GM23248 (cell line): ENCODE results near the gene OR4D11. TPM values are rescaled to one million over a fixed set of nuclear protein-coding genes. Genes with fewer than 3 reads are reported as not detected.

Experiments
- DNase-seq: peaks from one replicate; pipeline ENCODE4 v3.0.0-alpha.2; 2015
- H2AFZ ChIP-seq: fragments of 200-600 bp; sonication (generic); 2 replicates; pipeline ENCODE4 v1.6.1; 2016; ENCODE audit warnings: antibody characterized with exemption
- H3F3A ChIP-seq: fragments of 200-600 bp; sonication (generic); 2 replicates; pipeline ENCODE4 v1.6.1; 2016; ENCODE audit warnings: mild to moderate bottlenecking, antibody characterized with exemption, mixed run types; ENCODE audit not compliant: insufficient read depth
- H3K27ac ChIP-seq: fragments of 200-600 bp; sonication (generic); 2 replicates; pipeline ENCODE4 v1.5.1; 2016; ENCODE audit warnings: mild to moderate bottlenecking
- H3K27me3 ChIP-seq: fragments of 200-600 bp; sonication (generic); replicated peaks from 2 replicates; pipeline ENCODE4 v1.6.1; 2016; ENCODE audit warnings: mild to moderate bottlenecking; ENCODE audit not compliant: insufficient read depth
- H3K36me3 ChIP-seq: fragments of 200-600 bp; sonication (generic); 2 replicates; pipeline ENCODE4 v1.6.1; 2016; ENCODE audit warnings: low read depth, mild to moderate bottlenecking
- H3K4me1 ChIP-seq: fragments of 200-600 bp; sonication (generic); 2 replicates; pipeline ENCODE4 v1.6.1; 2016; ENCODE audit warnings: mild to moderate bottlenecking; ENCODE audit not compliant: insufficient read depth
- H3K4me2 ChIP-seq: fragments of 200-600 bp; sonication (generic); one replicate; pipeline ENCODE4 v1.6.1; 2016; ENCODE audit warnings: mild to moderate bottlenecking; ENCODE audit not compliant: unreplicated experiment
- H3K4me3 ChIP-seq: fragments of 200-600 bp; sonication (generic); 2 replicates; pipeline ENCODE4 v1.5.1; 2016; ENCODE audit warnings: mild to moderate bottlenecking
- H3K79me2 ChIP-seq: fragments of 200-600 bp; sonication (generic); 2 replicates; pipeline ENCODE4 v1.6.1; 2016; ENCODE audit warnings: mild to moderate bottlenecking; ENCODE audit not compliant: insufficient read depth
- H3K9ac ChIP-seq: fragments of 200-600 bp; sonication (generic); 2 replicates; pipeline ENCODE4 v1.6.1; 2016; ENCODE audit warnings: mild to moderate bottlenecking
- H3K9me2 ChIP-seq: fragments of 200-600 bp; sonication (generic); 2 replicates; pipeline ENCODE4 v1.6.1; 2016; ENCODE audit warnings: mixed run types, mild to moderate bottlenecking, moderate library complexity; ENCODE audit not compliant: insufficient read depth
- H3K9me3 ChIP-seq: fragments of 200-600 bp; sonication (generic); one replicate; pipeline ENCODE4 v1.6.1; 2017; ENCODE audit warnings: low read depth
- H4K20me1 ChIP-seq: fragments of 200-600 bp; sonication (generic); 2 replicates; pipeline ENCODE4 v1.6.0; 2016; ENCODE audit not compliant: insufficient read depth
- EZH2 ChIP-seq: fragments of 200-600 bp; sonication (generic); IDR thresholded peaks from 2 replicates; pipeline ENCODE4 v1.6.1; 2018; ENCODE audit warnings: antibody characterized with exemption, mild to moderate bottlenecking; ENCODE audit not compliant: insufficient read depth, poor library complexity, severe bottlenecking
- EZH2phosphoT487 ChIP-seq: fragments of 200-600 bp; sonication (generic); IDR thresholded peaks from 2 replicates; pipeline ENCODE4 v1.6.1; 2018; ENCODE audit warnings: antibody characterized with exemption, moderate library complexity, mild to moderate bottlenecking, low read depth; ENCODE audit not compliant: insufficient read depth
- WGBS, 2 experiments: methylation state at CpG; one replicate each; pipeline ENCODE4 v1.1.6; 2015 to 2017; ENCODE audit warnings: low lambda C conversion rate in 2 of 2, low coverage in 1 of 2; ENCODE audit errors: missing lambda C conversion rate in 2 of 2; 5-methylcytosine and 5-hydroxymethylcytosine counted together
- in situ Hi-C: fragments of 300-500 bp; cut with MboI; formaldehyde crosslinking; loops from 2 replicates; pipeline ENCODE4 v1.15.0; 2020
- polyA plus RNA-seq: library from polyadenylated mRNA; unstranded; fragments of >200 nt; fragmentation: Nextera tagmentation; extraction: Ambion mirVana; gene quantifications from 2 replicates; pipeline ENCODE4 v1.2.1, GENCODE V29; 2016
- total RNA-seq: library from RNA; depleted of rRNA; stranded (reverse); fragments of >200 nt; shearing (Covaris generic); gene quantifications from 2 replicates; pipeline ENCODE4 v1.2.3, GENCODE V29; 2014

OR4D11 gene
- total and polyA plus RNA-seq, 2 experiments from 2014 or later, result not detected

GRCh38 chr11:59550368-59550841 is 47.0 kb downstream of the OR4D11 start:
- Histone ChIP-seq H3K27me3 (no peaks in the 10 kb centered on the region), H3K9me3 (no peaks in the 10 kb centered on the region), H3K4me3 (peak overlapping the region; percentile 84), H3K79me2 (no peaks in the 10 kb centered on the region), H3K36me3 (no peaks in the 10 kb centered on the region), H3K9me2 (no peaks in the 10 kb centered on the region), H3K4me2 (peak overlapping the region; percentile 92), H4K20me1 (no peaks in the 10 kb centered on the region), H3F3A (peaks cover 33% of the 10 kb centered on the region), H3K4me1 (0 out of 2 replicates have a peak, but pooled peaks cover under 1% of the 10 kb centered on the region), H3K9ac (peak overlapping the region; percentile 85), H3K27ac (peak overlapping the region; percentile 88), H2AFZ (peak overlapping the region; percentile 92)
- TF ChIP-seq EZH2 (no peak), EZH2phosphoT487 (no peak)
- in situ Hi-C loops, result no loop called here
- DNase-seq, result peak; percentile 95
- WGBS, 2 experiments, result 0 to 1% methylated on average over 31 of the region's 31 CpGs

GRCh38 chr11:59550842-59551658 is 47.7 kb downstream of the OR4D11 start:
- Histone ChIP-seq H3K79me2 (no peaks in the 10 kb centered on the region), H3K9me2 (no peaks in the 10 kb centered on the region), H3K27me3 (no peaks in the 10 kb centered on the region), H2AFZ (peak overlapping the region; percentile 92), H3F3A (peaks cover 40% of the 10 kb centered on the region), H4K20me1 (no peaks in the 10 kb centered on the region), H3K27ac (peak overlapping the region; percentile 88), H3K4me3 (peak overlapping the region; percentile 84), H3K36me3 (no peaks in the 10 kb centered on the region), H3K4me1 (0 out of 2 replicates have a peak, but pooled peaks cover 7% of the 10 kb centered on the region), H3K9ac (peak overlapping the region; percentile 85), H3K4me2 (peak overlapping the region; percentile 92), H3K9me3 (no peaks in the 10 kb centered on the region)
- peak; percentile 89 for DNase-seq
- 0 to 1% methylated on average over 34 of the region's 34 CpGs for WGBS, 2 experiments
- TF ChIP-seq EZH2 (no peak), EZH2phosphoT487 (no peak)
- in situ Hi-C loops, result no loop called here

DNA sequence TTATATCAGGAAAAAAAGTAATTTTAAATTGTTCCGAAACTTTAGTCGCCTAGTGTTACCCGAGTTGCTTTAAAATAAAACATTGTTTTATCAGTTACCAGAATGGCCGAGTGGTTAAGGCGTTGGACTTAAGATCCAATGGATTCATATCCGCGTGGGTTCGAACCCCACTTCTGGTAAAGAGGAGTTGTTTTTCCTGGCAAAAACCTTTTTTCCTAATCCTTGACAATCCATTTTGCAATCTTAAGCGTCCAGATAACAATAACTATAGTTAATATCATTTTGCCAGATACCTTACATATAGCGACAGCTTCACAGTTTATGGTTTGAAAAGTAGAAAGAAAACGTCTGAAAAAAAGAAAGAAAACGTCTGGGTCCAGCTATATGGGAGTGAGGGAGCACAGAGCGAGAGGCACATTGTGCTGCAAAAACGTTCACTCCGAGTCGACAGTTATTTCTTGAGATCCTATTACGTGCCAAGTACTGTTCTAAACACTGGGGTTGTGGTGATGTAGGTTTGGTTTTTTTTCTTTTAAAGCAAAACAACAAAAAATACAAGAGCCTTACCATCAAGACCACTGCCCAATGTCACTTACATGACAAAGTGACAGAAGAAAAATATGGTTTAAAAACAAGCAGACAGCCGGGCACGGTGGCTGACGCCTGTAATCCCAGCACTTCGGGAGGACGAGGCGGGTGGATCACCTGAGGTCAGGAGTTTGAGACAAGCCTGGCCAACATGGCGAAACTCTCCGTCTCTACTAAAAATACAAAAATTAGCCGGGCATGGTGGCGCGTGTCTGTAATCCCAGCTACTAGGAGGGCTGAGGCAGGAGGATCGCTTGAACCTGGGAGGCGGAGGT is 48.5 kb downstream of the OR4D11 start:
- H3K27ac ChIP-seq, result peak overlapping the region; percentile 88
- in situ Hi-C loops, result no loop called here
- peak; percentile 86 for DNase-seq
- no peaks in the 10 kb centered on the region for H3K9me2 ChIP-seq
- no peaks in the 10 kb centered on the region for H4K20me1 ChIP-seq
- peak overlapping the region; percentile 84 for H3K4me3 ChIP-seq
- H2AFZ ChIP-seq, result peak overlapping the region; percentile 92
- no peaks in the 10 kb centered on the region for H3K27me3 ChIP-seq
- 8 to 9% methylated on average over 30 of the region's 30 CpGs for WGBS, 2 experiments
- H3K4me2 ChIP-seq, result peak overlapping the region; percentile 92
- H3K36me3 ChIP-seq, result no peaks in the 10 kb centered on the region
- H3F3A ChIP-seq, result peaks cover 46% of the 10 kb centered on the region
- no peak for TF ChIP-seq EZH2
- no peak for TF ChIP-seq EZH2phosphoT487
- H3K79me2 ChIP-seq, result no peaks in the 10 kb centered on the region
- peak overlapping the region; percentile 85 for H3K9ac ChIP-seq
- H3K9me3 ChIP-seq, result no peaks in the 10 kb centered on the region
- H3K4me1 ChIP-seq, result peaks cover 7% of the 10 kb centered on the region; the same call in 1 of the 2 replicates

DNA sequence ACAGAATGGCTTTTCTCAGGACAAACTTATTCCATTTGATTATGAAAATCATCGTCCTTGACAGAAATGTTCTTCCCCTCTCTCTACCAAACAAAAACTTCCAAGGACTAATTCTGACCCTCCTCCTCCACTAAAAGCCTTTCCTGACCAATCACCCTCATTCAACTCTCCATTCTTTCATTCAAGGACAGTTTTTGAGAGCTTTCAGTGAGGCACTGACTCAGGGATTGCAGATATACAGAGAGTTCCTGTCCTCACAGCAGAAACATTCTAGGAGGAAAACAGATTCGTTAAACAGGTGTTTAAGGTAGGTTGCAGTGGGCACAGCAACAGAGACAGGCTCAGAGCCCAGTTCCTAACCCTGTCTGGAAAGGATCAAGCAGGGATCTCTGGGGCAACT is 49.5 kb downstream of the OR4D11 start:
- H2AFZ ChIP-seq, result no peak overlapping the region
- in situ Hi-C loops, result no loop called here
- H4K20me1 ChIP-seq, result no peaks in the 10 kb centered on the region
- no peak overlapping the region for H3K4me2 ChIP-seq
- no peak for TF ChIP-seq EZH2phosphoT487
- TF ChIP-seq EZH2, result no peak
- H3K36me3 ChIP-seq, result no peaks in the 10 kb centered on the region
- no peaks in the 10 kb centered on the region for H3K27me3 ChIP-seq
- H3K4me1 ChIP-seq, result peaks cover 7% of the 10 kb centered on the region; the same call in 1 of the 2 replicates
- H3K9me2 ChIP-seq, result no peaks in the 10 kb centered on the region
- H3K79me2 ChIP-seq, result no peaks in the 10 kb centered on the region
- no peak overlapping the region for H3K4me3 ChIP-seq
- peaks cover 50% of the 10 kb centered on the region for H3F3A ChIP-seq
- H3K9ac ChIP-seq, result no peak overlapping the region
- DNase-seq, result no peak
- WGBS, 2 experiments, result 91 to 94% methylated on average over 2 of the region's 2 CpGs
- H3K9me3 ChIP-seq, result no peaks in the 10 kb centered on the region
- H3K27ac ChIP-seq, result no peak overlapping the region
